ENCODE measurements around the gene FRMPD2. TPM values are rescaled to one million over a fixed set of nuclear protein-coding genes. Genes with fewer than 3 reads are reported as not detected.

FRMPD2 gene
- polyA plus RNA-seq, 1 of the 3 experiments (the other 2 are of a cell fraction): 0.02 TPM

DNA sequence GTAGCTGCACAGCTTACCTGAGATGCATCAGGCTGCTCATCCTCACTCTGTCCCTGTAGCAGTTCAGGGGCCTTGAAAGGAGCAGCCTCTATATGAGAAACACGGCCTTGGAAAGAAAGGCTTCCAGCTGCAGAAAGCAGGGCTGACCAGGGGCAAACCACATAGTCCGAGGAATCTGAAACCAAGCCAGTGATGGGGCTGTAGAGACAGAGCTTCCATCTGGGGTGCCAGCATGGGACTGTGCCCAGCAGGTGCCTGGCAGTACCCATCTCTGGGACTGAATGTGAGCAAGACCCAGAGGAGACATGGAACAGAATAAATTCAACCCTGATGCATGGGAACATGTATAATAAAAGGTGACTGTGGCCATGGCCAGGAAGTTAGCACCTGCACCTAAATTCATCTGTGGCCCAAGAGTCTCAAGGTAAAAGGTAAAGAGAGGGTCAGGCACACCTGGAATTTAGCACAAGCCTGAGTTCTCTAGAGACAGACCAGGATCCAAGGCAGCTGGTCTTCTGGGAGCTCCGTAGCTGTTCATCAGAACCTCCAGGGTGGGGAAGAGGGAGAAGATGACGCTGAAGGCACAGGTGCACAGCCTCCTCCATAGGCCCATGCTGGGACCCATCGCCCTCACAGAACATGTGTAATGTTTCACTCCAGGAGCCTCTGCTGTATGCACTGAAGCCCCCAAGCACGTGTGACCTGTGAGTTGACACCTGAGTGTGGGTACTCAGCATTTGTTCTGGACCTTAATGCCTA, 25.3 kb downstream of the FRMPD2 start (continued):
- TF ChIP-seq RXRA (IDR thresholded peaks at IDR 0.05; ENCODE audit: borderline replicate concordance, low read depth) (no peak), JUND (IDR thresholded peaks at IDR 0.05) (no peak), RFX5 (IDR thresholded peaks at IDR 0.05; ENCODE audit: low read length) (no peak), EP300 (IDR thresholded peaks at IDR 0.05; ENCODE audit: borderline replicate concordance in 1 of 2, low read depth in 1 of 2, low read length in 1 of 2) (no peak)
- TF ChIP-seq, protein P1, sequence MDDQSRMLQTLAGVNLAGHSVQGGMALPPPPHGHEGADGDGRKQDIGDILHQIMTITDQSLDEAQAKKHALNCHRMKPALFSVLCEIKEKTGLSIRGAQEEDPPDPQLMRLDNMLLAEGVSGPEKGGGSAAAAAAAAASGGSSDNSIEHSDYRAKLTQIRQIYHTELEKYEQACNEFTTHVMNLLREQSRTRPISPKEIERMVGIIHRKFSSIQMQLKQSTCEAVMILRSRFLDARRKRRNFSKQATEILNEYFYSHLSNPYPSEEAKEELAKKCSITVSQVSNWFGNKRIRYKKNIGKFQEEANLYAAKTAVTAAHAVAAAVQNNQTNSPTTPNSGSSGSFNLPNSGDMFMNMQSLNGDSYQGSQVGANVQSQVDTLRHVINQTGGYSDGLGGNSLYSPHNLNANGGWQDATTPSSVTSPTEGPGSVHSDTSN (IDR thresholded peaks at IDR 0.05): no peak

DNA sequence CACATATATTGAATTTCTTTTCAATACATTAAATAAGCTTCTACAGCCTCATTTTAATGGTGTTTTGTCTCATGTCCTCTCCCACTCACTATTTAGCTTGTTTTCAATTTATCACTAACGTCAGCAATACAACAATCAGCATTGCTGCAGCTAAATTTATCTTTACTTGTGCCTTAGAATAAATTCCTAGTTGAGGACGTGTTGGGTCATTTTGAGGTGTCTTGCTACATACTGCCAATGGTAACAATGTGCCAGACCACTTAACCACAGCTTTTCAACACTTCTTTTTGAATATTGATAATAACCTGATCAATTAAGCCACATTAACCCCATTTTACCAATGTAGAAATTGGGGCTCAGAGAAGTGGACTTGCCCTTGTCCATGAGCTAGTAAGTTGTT, 26.0 kb downstream of the FRMPD2 start:
- DNase-seq: no peak
- WGBS (ENCODE audit: low lambda C conversion rate): 22% methylated on average over 2 of the region's 2 CpGs
- H3F3A ChIP-seq (replicated peaks; ENCODE audit: insufficient read depth): no peaks in the 10 kb centered on the region
- no peaks in the 10 kb centered on the region for H3K9me3 ChIP-seq
- no peak overlapping the region for H3K4me2 ChIP-seq
- H3K79me2 ChIP-seq (ENCODE audit: insufficient read depth): no peaks in the 10 kb centered on the region
- H3K27ac ChIP-seq (ENCODE audit: low read depth in 2 of 2, low read length in 1 of 2): no peak overlapping the region
- no peaks in the 10 kb centered on the region for H3K9me2 ChIP-seq
- H4K20me1 ChIP-seq (ENCODE audit: insufficient read depth): no peaks in the 10 kb centered on the region
- no peaks in the 10 kb centered on the region for H3K36me3 ChIP-seq (replicated peaks in 1 of 2; ENCODE audit: control insufficient read depth in 1 of 2, insufficient read depth in 2 of 2, low read length in 1 of 2)
- ChIA-PET CTCF (interaction anchor here (1.6 kb wide), 1 partner anchor 9 kb away, joined by 4 read pairs; no protein-coding TSS in a partner anchor), POLR2A (no interaction called here)
- peaks cover 0 to 12% of the 10 kb centered on the region in 2 experiments; a peak in 1 of 4 replicates for H3K4me1 ChIP-seq (ENCODE audit: control insufficient read depth in 1 of 2, insufficient read depth in 2 of 2, low read depth in 1 of 2, low read length in 1 of 2)
- no peaks in the 10 kb centered on the region for H3K27me3 ChIP-seq (ENCODE audit: insufficient read depth)
- H3K9ac ChIP-seq: no peak overlapping the region
- TF ChIP-seq REST (IDR thresholded peaks at IDR 0.05; ENCODE audit: low read depth, low read length): no peak
- no peak overlapping the region for H3K4me3 ChIP-seq (ENCODE audit: low read depth in 2 of 2, low read length in 1 of 2)
- H2AFZ ChIP-seq (ENCODE audit: low read depth): no peak overlapping the region

GRCh38 chr10:48247680-48248079, 26.8 kb downstream of the FRMPD2 start:
- H3K4me2 ChIP-seq: no peak overlapping the region
- H3K9me3 ChIP-seq: no peaks in the 10 kb centered on the region
- H3K36me3 ChIP-seq (replicated peaks in 1 of 2; ENCODE audit: control insufficient read depth in 1 of 2, insufficient read depth in 2 of 2, low read length in 1 of 2): no peaks in the 10 kb centered on the region
- H3K9me2 ChIP-seq: no peaks in the 10 kb centered on the region
- no peak overlapping the region for H3K9ac ChIP-seq
- no peak overlapping the region for H3K4me3 ChIP-seq (ENCODE audit: low read depth in 2 of 2, low read length in 1 of 2)
- 50% methylated on average over 2 of the region's 2 CpGs for WGBS (ENCODE audit: low lambda C conversion rate)
- no peak overlapping the region for H3K27ac ChIP-seq (ENCODE audit: low read depth in 2 of 2, low read length in 1 of 2)
- H3K27me3 ChIP-seq (ENCODE audit: insufficient read depth): no peaks in the 10 kb centered on the region
- H3K79me2 ChIP-seq (ENCODE audit: insufficient read depth): no peaks in the 10 kb centered on the region
- CTCF ChIA-PET: interaction anchor here (1.1 to 1.6 kb wide), 3 partner anchors 10 to 31 kb away, joined by 3 to 4 read pairs (median 4); no protein-coding TSS in a partner anchor
- no peaks in the 10 kb centered on the region for H4K20me1 ChIP-seq (ENCODE audit: insufficient read depth)
- POLR2A ChIA-PET: no interaction called here
- no peak for DNase-seq
- H3K4me1 ChIP-seq (ENCODE audit: control insufficient read depth in 1 of 2, insufficient read depth in 2 of 2, low read depth in 1 of 2, low read length in 1 of 2): peaks cover 0 to 12% of the 10 kb centered on the region in 2 experiments; a peak in 1 of 4 replicates
- no peaks in the 10 kb centered on the region for H3F3A ChIP-seq (replicated peaks; ENCODE audit: insufficient read depth)
- no peak overlapping the region for H2AFZ ChIP-seq (ENCODE audit: low read depth)
- TF ChIP-seq RCOR1 (IDR thresholded peaks at IDR 0.05; ENCODE audit: low read length) (no peak), USF1 (IDR thresholded peaks at IDR 0.05; ENCODE audit: borderline replicate concordance, low read depth) (no peak), FOXJ3 (CRISPR knock-in tag; IDR thresholded peaks at IDR 0.05) (no peak), EP300 (IDR thresholded peaks at IDR 0.05; ENCODE audit: borderline replicate concordance in 1 of 2, low read depth in 1 of 2, low read length in 1 of 2) (no peak), REST (IDR thresholded peaks at IDR 0.05; ENCODE audit: low read depth, low read length) (no peak), RFX5 (IDR thresholded peaks at IDR 0.05; ENCODE audit: low read length) (no peak), MEF2A (IDR thresholded peaks at IDR 0.05; ENCODE audit: borderline replicate concordance, low read depth) (no peak), GATA2 (CRISPR knock-in tag; IDR thresholded peaks at IDR 0.05) (no peak), JUND (IDR thresholded peaks at IDR 0.05) (no peak)
